HG02763 (cell line): ENCODE measurements around the gene MMP23B.
"Not testable (repeated sequence)": the region's sequence is repeated elsewhere in the genome, so short reads cannot be mapped to it uniquely, and the experiment has no call there.

Source experiments
- ATAC-seq: cut with Tn5 transposase; IDR thresholded peaks from one replicate; pipeline ENCODE4 v1.9.1; 2021; ENCODE audit warnings: mild to moderate bottlenecking, moderate library complexity; ENCODE audit not compliant: unreplicated experiment

The MMP23B gene

GRCh38 chr1:1664318-1664717, 32.3 kb downstream of the MMP23B start:
- not testable (repeated sequence) for ATAC-seq

GRCh38 chr1:1664941-1665814, 33.2 kb downstream of the MMP23B start:
- no peak for ATAC-seq

DNA sequence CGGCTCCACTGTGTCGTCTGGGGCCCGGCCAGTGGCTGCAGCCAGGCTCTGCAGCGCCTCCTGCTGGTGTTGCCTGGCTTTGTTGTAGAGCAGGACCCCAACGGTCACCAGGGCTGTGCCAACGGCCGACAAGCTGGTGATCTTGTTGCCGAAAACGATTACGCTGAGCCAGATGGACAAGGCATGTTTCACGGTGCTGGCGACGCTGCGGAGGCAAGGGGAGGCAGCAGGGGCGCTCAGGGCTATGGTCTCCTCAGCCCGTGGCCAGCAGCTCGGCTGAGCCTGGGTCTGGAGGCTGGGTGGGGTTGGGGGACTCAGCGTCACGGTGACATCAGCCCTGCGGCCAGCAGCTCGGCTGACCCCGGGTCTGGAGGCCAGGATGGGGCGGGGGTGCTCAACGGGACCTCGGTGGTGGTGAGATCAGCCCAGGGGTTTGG, 33.9 kb downstream of the MMP23B start:
- ATAC-seq = no peak

DNA sequence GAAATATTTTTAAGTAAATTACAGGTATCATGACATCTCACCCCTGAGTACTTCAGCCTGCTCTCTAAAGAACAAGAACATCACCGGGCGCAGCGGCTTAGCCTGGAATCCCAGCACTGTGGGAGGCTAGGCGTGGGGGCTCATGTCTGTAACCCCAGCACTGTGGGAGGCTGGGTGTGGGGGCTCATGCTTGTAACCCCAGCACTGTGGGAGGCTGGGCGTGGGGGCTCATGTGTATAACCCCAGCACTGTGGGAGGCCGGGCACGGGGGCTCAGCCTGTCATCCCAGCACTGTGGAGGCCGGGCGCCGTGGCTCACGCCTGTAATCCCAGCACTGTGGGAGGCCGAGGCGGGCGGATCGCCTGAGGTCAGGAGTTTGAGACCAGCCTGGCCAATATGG, 34.6 kb downstream of the MMP23B start:
- no peak for ATAC-seq

DNA sequence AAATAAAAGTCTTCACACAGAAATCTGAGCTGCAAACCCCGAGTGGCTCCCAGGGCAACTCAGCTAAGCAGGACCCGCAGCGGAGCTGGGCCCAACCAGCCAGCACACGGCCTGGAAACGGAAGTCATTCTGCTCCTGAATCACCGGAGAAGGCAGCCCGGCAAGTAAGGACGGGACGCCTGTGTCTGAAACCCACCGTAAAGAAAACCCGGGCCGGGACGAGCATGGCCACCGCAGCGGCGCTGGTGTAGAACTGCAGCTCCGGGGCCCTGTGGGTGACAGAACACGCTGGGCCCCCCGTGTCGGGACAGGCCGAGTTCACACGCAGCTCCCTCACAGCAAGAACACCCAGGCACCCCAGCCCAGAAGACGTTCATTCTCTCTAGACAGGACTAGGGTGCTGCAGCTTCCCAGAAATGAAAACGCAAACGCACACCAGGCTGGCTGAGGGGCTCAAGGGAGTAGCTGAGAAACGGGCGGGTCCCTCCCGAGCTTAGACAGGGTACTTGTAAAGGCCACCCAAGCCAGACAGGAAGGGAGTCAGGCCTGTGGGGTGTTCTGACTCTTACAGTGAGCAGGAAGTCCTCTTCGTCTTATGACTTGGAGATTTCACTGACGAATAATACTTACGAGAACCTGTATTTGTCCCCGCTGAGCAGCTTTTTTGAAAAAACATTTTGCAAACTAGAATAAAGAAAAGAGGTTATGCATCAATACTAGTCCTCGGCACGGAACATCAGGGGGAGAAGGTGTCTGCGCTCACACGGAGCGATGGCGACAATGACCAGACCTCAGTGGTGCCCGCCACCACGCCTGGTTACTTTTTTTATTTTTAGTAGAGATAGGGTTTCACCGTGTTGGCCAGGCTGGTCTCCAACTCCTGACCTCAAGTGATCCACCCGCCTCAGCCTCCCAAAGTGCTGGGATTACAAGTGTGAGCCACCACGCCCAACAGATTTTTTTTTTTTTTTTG, 37.8 kb downstream of the MMP23B start:
- ATAC-seq = no peak

DNA sequence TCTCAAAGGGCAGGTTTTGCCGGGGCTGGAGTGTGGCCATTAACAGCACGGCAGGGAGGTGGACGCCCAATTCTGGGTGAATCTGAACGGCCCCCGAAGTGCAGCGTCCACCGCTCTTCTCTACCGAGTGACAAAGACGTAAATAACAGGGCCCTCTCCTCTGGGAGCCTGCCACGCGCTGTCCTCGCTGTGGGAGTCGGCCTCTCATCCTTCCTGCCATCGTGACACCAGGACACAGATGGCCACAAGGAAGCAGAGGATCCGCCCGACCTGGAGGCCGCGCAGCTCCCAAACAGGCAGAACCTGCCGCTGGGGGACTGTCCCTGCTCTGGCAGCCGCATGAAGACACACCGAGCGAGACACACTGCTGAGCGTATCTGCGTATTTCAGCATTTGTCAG, 38.9 kb downstream of the MMP23B start:
- ATAC-seq = no peak

DNA sequence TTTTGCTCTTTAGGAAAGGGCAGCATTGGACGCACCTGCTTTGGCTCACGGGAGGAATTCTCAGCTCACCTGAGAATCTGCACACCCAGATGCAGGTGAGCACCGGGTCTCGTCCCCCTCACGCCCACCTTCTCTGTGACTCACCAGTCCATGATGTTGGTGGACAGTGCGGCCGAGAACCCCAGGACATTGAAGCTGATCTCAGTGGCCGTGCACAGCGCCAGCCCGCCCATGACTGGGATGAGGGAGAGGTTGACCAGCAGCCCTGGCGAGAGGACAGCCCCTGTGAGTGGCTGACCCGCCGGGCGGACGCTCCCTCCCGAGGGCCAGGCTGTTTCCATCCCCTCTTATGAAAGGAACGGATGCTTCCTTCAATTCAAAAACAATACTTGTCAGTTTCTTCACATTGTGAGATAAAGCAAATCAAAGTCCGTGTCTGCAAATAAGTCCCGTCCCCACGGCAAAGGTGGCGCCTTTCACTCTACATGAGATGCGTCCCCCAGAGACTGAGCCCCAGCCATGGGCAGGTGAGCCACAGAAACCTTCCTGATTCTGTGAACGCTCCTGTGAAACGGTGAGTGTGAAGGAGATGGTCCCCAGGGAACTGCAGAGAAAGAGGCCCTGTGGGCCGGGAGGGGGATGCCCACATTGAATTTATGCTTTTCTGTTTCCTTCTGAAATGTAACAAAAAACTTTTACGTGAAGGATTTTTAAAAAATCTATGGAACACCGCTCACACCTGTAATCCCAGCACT, 39.6 kb downstream of the MMP23B start:
- no peak for ATAC-seq

DNA sequence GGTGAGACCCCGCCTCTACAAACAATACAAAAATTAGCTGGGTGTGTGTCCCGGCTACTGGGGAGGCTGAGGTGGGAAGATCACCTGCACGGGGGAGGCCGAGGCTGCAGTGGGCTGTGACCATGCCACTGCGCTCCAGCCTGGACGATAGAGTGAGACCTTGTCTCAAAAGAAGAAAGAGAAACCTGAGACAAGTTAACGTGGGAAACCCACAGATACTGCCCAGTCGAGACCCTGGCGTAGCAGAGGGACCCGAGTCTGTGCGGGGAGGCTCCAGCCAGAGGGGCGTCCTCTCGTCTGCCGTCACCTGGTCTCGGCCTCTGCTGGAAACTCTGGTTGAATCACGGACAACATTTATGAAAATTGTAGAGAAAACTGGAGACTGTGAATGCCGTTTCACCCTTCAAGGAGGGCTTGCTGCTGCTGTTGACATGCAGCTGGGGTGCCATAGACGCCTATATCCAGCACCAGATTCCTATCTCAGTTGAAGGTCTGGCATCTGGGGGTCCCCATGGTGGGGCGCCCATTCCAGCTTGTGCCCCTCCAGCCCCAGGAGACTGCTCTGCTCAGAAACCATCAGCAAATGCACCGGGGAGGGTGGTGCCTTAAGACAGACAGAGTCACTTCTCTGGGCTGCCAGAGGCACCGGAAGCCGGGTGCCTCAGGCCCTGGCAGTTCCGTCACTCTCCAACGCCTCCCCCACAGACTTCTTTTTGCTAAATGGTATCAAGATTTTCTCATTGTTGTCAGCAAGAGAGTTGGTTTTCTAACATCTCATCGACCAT, 40.4 kb downstream of the MMP23B start:
- no peak for ATAC-seq

DNA sequence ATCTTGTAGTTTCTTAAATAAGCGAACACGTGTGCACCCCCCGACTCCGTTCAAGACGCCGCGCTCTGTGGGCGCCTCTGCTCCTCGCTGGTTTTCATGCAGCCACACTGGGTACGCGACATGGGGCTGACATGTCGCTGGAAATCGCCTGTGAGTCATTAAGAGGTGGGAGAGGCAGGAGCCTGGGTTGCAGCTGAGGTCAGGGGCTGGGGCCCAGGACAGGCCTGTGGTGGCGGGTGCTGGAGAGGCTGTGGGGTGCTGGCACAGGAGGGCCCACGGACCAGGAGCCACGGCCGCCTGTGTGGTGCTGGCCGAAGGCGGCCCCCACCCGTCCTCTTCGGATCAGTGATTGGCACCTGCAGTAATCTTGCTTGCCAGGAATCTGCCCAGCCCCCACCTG, 42.8 kb downstream of the MMP23B start:
- not testable (repeated sequence) for ATAC-seq

DNA sequence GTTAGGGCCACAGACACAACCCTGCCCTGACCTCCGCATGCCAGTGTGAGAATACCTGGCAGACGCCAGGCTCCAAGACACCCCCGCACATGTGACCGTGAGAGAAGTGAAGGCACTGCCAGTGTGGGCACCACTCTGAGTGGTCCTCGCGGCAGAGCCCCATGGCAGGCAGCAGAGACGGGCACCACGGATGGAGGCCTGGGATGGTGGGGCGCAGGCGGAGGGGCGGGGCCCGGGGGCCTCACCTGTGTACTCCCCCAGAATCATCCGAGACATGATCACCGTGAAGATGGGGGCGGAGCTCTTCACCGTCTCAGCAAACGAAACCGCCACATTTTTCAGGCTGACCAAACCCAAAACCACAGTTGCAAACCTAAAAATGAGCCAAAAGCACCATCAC, 43.2 kb downstream of the MMP23B start:
- ATAC-seq = not testable (repeated sequence)

DNA sequence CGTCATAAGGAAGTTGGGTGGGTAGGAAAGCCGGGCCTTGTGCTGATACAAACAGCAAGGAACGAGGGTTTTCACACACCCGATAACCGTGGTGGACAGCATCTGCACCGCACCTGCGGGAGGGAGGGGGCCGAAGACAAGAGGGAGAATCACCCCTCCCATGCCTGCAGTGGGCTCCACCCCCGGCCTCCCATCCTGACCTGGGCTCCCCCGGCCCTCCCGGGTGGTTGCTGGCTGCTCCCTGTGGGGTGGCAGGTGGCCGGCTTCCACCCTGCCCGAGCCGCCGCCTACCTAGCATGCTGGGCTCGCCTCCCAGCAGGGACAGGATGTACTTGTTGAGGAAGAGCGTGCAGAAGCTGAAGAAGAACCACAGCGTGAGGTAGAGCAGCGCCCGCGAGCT, 44.1 kb downstream of the MMP23B start:
- ATAC-seq = not testable (repeated sequence)

DNA sequence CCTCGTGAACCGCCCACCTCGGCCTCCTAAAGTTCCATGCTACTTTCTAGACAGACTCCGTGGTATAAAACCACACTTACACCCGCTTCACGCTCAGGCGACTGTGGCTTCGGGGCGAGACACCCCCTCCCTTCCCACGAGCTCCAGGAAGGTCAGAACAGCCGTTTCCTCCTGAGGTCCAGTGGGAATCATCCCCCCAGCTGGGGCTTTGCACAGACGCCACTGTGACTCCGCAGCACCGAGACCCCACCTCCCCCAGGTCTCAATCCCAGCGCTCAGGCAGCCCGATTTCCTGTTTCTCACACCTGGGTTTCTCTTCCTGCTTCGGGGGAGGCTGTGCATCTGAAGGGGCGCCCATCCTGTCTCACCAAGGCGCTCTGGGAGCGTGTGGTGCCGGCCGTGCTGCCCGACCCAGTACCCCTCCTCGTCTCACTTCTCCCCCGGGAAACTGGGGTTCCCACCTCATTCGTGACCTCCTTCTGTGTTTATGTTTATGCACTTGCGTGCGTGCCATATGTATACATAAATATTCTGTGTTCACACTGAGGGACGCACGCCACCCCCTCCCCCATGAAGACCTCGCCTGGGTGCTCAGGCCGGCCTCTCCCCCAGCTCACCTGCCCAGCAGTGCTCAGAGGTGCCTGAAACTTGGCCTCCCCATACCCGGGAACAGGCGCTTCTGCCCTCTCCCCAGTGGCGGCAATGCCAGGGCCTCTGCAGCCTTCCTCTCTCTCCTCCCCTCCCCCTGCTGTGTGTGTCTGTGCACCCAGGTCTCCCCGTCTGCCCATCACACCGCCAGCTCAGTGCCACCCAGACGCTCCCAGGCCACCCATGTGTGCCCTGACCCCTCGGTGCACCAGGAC, 46.0 kb downstream of the MMP23B start:
- peak; percentile 57 for ATAC-seq

DNA sequence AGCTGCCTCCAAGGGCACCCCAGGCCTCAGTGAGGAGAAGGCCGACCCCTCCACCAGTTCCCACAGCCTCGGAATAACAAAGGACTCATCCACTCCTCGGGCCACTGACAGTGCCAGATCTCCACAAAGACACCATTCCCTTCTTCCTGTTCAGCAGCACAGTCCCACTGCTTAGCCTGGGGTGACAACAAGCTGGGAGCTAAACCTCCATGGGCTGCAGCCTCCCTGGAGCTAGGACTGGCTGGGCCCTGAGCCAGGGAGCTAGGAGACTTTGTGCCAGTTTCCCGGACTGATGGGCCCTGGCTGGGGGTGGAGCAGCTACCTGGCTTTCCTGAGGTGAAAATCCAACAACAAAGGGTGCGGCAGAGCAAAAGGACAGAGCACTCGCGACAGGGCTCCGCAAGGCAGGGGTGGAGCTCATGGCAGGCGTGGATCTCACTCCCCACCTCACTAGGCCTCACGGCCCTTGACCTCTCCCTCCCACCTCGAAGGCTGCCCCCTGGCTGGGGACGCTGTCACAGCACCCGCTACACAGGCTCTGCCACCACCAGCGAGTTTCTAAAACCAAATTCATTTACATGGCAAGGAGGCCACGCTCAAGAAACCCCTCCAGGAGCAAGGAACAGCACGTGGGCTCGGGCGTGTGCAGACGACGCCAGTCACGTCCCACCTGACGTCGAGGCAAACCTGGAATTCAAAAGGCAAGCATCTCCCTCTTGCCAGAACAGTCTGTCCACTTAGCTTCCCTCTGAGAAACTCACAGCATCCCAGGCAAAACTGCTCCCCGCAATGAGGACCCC, 46.8 kb downstream of the MMP23B start:
- ATAC-seq = no peak

- ATAC-seq = no peak
Measured at GRCh38 chr1:1680031-1680911, 48.3 kb downstream of the MMP23B start.

- ATAC-seq = no peak
Measured at GRCh38 chr1:1680912-1681273, 48.9 kb downstream of the MMP23B start.

DNA sequence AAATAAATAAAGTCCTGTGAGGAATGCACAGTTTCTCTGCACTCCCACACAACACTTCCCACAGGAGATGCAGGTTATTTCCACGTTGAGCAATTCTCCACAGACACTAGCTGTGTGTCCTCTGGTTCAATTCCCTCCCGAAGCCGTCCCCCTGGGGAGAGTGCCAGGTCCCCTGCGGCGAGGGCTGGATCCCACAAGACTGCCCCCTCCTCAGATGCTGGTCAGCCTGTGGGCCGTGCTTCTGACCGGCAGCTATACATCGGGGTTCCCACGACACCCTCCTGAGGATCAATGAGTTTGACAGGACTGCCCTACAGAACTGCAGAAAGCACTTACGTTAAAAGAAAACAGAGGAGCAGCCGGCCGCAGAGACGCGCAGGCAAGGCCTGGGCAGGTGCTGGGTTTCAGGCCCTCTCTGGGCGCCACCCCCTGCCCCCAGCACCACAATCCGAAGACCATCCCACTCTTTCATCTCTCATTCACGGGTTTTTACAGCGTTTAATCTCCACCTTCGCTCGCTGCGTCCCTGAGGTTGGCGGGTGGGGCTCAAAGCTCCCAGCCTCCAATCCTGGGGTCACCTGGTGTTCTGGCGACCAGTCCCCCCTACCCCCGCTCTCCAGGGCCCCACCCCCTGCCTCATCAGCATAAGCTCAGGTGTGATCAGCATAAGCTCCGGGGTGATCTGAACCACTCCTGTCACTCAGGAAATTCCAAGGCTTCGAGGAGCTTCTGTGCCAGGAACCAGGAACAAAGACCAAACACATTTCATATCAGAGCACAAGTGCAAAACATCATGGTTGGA, 51.3 kb downstream of the MMP23B start:
- ATAC-seq = no peak
